Lower leg skin (tissue), 3 donors: Measurements from ENCODE around the gene LRP1B.

Experiments used
- CTCF ChIP-seq, 3 donors: fragments of 450-650 bp; IDR thresholded peaks; one replicate each; pipeline ENCODE4 v1.5.1; 2016; ENCODE audit warnings: antibody characterized with exemption in 3 of 3, mild to moderate bottlenecking in 3 of 3, moderate library complexity in 2 of 3
- POLR2A ChIP-seq, 2 donors: fragments of 450-650 bp; IDR thresholded peaks; one replicate each; pipeline ENCODE4 v1.6.1; 2016 to 2017; ENCODE audit warnings: antibody characterized with exemption in 2 of 2, mild to moderate bottlenecking in 1 of 2, moderate library complexity in 1 of 2

- TF ChIP-seq CTCF (IDR thresholded peaks at IDR 0.05) (no peak), POLR2A (IDR thresholded peaks at IDR 0.05) (no peak)
These were observed 1771.6 kb downstream of the LRP1B start for GRCh38 chr2:140359056-140359771.
